ENCODE measurements around the gene CFAP97D2.
"Not testable (repeated sequence)": the region's sequence is repeated elsewhere in the genome, so short reads cannot be mapped to it uniquely, and the experiment has no call there.

Gene CFAP97D2

DNA sequence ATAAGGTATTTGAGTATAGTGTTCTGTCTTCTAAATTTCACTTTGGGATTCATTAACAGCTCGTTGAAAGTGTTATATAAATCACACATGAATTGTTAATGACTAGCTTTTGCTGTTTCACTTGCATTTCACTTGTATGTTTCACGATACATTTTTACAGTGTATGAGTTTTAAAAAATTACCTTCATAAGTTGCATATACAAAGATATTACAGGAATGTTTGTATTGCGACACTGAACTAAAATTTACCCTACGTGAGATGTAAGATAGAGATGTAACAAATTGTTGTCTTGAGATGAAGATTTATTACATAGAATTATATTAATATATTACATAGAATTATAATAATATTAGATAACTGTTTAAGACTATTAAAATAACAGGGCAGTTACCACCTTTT lies 57.2 kb downstream of the CFAP97D2 start:
- no peak for DNase-seq

DNA sequence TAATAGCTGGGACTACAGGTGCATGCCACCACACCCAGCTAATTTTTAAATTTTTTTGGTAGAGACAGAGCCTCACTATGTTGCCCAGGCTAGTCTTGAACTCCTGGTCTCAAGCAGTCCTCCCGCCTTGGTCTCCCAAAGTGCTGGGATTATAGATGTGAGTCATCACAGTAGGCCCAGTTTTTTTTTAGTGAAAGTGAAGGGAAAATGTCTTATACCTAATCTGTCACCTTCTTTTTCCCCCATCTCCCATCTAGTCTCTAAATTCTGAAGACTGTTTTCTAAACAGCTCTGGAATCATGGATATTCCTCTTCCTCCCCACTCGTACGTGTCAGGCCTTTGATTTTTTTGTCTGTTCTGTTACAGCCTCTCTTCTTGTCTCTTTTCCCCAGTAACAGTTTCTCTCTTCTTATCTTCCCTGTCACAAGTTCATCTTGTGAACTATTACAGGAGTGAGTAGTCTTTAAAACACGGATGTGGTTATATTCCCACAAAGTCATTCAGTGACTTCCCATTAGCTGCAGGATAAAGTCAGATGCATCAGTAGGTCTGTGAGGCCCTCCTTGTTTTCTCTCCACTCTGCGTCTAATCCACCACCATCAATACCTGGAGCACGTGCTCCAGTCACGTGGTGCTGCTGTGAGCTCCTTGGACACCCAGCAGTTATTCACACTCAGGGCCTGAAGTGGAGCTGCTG lies 58.5 kb downstream of the CFAP97D2 start:
- no peak for DNase-seq

DNA sequence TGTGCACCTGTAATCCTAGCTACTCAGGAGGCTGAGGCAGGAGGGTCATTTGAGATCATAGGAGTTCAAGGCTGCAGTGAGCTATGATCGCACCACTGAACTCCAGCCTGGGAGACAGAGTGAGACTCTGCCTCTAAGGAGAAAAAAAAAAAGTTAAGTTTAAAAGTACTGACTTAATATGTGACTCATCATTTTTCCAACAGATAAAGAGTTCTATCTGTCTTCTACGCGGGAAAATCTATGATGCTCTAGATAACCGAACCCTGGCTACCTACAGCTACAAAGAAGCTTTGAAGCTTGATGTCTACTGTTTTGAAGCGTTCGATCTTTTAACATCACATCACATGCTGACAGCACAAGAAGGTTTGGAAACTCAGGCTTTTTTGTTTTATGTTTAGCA lies 62.9 kb downstream of the CFAP97D2 start:
- no peak for DNase-seq

DNA sequence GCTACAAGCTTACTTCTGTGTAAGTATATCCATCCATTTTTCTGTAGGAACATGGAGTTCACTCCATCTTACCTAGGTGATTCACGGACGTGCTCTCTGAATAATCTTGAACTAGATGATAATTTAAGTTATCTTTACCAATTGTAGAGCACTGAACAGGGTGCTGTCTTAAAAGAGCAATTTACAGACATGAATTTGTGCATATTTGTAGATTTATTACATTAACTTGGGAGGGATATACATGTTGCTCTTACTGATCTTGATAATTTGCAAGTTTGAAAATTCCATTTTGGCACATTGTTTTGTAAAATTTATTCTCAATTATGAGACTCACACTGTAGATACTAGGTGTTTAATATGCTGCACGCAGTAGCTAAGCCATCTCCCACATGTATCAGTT lies 64.9 kb downstream of the CFAP97D2 start:
- no peak for DNase-seq

DNA sequence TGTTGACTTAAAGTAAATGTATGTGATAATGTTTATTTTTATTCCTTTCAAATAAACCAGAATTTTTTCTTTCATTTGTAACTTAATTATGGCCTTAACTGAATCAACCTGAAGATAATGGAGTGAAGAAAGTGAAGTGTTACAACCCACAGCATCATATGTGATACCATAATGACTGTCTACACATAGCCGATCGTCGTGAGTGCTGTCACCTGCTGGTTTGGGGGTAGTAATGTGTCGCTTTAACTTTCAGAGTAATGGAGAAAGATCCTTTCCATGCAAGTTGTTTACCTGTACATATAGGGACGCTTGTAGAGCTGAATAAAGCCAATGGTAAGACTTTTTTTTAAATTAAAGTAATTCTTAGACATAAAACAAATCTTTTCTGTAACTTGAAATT lies 65.6 kb downstream of the CFAP97D2 start:
- no peak for DNase-seq

DNA sequence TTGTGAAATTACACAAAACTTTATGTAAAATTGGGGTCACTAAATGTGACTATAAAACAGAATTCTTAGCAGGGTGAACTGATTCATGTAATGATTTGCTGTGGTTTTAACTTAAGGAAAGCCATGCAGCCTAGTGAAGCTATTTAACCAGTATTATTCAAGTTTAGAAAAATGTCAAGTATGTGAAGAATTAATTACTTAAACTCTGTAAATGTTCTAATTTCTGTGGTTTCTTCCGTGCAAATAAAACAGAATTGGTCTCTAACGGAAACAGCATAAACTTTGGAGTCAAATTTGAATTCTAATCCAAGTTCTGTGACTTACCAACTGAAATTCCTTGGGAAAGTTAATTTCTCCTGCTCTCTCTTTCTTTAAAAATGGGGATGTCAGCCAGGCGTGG lies 69.0 kb downstream of the CFAP97D2 start:
- no peak for DNase-seq

DNA sequence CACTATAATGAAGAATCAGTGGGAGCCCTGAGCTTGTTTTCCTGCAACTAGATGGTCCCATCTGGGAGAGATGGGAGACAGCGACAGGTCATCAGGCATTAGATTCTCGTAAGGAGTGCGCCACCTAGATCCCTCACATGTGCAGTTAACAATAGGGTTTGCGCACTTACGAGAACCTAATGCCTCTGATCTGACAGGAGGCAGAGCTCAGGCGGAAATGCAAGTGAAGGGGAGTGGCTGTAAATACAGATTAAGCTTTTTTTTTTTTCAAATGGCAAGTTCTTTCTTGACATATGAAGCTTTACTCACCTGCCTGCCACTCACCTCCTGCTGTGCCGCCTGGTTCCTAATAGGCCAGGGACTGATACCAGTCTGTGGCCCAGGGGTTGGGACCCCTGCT lies 70.0 kb downstream of the CFAP97D2 start:
- DNase-seq, result peak; percentile 82

DNA sequence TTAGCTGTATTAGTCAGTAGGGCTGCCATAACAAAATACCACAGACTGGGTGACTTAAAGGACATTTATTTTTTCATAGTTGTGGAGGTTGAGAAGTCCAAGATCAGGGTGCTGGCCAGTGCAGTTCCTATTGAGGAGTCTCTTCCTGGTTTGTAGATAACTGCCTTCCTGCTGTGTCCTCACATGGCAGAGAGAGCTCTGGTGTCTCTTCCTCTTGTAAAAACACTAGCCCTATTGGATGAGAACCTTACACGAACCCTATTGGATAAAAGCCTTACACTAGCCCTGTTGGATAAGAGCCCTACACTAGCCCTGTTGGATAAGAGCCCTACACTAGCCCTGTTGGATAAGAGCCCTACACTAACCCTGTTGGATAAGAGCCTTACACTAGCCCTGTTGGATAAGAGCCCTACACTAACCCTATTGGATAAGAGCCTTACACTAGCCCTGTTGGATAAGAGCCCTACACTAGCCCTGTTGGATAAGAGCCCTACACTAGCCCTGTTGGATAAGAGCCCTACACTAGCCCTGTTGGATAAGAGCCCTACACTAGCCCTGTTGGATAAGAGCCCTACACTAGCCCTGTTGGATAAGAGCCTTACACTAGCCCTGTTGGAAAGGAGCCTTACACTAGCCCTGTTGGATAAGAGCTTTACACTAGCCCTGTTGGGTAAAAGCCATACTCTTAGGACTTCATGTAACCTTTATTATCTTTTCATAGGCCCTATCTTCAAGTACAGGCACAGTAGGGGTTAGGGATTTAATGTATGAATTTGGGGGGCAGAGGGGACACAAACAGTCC lies 72.8 kb downstream of the CFAP97D2 start:
- DNase-seq, result not testable (repeated sequence)

DNA sequence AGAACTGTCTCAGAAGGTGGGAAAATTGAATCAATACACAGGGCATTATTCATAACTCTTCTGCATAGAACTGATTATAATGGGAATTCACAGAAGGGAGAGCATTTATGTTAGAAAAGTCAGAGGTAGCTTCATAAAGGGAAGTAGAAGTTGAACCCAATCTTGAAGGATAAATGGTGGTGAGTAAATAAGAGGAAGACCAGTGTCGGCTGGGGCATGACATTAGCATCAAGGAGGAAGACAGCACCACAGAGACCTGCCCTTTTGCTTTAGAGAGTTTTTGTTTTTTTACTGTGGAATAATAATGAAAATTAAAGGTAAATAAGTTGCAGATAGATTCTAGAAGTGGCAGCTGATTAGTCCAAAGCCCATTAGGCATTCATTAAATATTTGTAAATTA lies 77.5 kb downstream of the CFAP97D2 start:
- no peak for DNase-seq

DNA sequence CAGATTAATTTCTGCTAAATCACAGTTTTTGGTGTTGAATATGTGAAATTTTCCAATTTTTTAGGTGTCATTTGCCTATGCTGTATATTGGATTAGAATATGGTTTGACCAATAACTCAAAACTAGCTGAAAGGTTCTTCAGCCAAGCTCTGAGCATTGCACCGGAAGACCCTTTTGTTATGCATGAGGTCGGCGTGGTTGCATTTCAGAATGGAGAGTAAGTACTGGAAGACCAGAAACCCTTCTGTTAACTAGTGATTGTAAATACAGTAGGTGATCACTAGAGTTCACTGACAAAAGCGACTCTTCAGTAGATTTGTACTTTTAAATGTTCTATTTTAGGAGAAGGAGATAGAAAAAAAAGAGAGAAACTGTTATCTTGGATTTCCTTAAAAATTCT lies 78.0 kb downstream of the CFAP97D2 start:
- no peak for DNase-seq

DNA sequence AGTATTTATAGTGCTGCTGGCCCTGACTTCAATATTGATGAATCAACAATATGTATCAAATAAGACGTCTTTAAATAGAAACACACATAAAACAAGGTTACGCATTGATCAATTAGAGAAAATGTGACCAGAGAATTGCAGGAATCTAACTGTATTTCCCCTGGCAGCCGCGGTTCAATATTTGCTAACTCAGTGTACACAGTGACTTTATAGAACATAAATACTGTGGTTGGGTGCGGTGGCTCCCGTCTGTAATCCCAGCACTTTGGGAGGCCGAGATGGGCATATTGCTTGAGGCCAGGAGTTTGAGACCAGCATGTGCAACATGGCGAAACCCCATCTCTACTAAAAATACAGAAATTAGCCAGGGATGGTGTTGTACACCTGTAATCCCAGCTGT lies 79.5 kb downstream of the CFAP97D2 start:
- no peak for DNase-seq

DNA sequence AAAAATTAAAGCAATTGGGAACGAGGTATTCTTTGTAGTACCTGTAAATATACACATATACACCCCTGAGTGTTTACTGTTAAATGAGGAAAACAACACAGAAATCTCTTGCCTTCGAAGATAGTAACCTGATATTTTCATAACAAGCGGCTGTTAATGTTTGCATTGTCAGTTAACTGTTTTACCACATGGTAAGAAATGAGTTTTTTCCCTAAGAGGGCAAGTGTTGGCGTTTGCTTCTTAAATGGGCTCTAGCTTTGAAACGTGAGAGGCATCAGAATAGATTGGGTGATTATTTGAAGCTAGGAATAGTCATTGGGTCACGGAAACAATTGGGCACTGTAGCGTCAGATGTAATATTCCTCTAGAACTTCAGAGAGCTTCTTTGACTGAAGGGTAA lies 80.3 kb downstream of the CFAP97D2 start:
- DNase-seq, result no peak

DNA sequence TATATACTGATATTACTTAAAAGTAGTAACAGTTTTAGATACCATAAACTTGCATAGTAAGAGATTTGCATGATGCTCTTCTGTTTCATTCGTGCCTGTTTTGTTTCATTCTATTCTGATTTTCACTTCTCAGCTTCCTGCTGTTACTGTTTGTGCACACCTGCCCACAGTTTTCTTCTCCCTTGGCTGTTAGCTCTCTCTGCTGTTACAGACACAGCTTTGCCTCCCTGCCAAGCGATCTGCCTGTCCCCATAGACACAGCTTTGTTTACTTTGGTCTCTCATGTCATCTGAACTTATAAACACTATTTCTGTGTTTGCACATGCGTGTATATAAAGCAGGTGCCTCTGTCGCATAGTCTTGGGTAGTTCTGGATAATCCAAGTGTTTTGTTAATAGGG lies 80.9 kb downstream of the CFAP97D2 start:
- peak; percentile 74 for DNase-seq

DNA sequence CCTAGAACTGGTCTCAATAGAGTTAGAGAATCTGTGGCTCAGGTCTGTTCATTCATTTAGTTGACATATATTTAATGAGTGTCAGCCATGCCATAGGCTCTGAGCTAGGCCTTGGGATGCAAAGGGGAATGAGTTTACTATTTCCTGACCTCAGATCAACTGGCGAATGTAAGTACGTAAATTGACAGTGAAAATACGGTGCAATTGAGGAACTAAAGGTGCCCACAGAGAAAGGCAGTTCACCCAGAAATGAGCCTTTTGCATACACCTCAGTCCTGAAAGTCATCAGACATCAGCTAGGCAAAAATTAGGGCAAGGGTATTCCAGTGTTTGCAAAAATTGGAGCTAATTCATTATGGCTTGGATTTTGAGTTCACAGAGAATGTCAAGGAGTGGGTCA lies 81.8 kb downstream of the CFAP97D2 start:
- DNase-seq, result no peak

DNA sequence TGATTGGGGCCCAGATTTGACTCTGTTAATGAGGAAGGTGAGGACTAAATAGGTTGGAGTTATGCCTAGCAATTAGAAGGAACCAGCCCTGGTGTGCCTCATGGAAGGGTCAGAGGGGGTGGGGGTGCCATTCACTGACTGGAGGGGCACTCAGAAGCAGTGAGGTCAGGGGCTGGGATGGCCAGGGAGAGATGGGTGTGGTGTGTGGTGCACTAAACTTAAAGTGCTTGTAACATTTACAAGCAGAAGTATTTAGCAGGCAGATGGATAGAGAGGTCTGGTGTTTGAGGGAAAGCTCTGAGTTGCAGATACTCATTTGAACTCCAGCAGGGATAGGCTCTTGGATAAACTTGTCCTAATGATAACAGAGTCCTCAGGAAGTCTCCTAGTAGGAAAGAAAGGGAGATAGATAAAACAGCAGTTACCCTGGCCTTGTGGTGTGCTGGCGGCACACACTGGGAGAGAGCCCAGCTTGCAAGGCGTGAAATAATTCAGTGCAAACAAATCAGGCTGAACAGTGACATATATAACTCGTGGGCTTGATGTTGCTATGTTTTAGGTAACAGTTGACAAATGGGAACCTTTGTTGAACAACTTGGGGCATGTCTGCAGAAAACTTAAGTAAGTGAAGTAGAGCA lies 82.4 kb downstream of the CFAP97D2 start:
- DNase-seq, result no peak

DNA sequence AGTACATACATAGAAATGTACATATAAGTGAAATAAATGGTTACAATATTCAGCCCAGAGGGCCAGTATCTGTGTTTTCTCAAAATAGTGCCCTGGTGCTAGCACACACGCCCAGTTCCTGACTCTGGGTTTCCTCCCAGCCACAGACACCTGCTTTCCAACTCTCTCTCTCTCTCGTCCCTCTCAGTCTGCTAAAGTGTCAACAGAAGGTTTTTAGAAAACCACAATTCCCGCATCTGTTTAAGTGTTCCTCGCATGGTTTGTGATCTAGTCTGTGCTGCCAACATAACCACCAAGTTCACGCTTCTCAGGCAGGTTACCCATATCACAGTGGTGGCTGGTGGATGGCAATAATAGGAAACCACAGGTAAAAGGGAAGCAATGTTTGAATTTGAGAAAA lies 84.5 kb downstream of the CFAP97D2 start:
- DNase-seq, result no peak

DNA sequence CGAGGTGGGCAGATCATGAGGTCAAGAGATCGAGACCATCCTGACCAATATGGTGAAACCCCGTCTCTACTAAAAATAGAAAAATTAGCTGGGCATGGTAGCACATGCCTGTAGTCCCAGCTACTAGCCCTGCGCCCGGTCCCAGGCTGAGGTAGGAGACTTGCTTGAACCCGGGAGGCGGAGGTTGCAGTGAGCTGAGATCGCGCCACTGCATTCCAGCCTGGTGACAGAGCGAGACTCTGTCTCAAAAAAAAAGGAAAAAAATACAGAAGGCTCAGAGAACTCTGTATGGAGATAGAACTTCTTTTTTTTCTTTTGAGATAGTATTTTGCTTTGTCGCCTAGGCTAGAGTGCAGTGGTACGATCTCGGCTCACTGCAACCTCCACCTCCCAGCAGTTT lies 85.3 kb downstream of the CFAP97D2 start:
- DNase-seq, result not testable (repeated sequence)

DNA sequence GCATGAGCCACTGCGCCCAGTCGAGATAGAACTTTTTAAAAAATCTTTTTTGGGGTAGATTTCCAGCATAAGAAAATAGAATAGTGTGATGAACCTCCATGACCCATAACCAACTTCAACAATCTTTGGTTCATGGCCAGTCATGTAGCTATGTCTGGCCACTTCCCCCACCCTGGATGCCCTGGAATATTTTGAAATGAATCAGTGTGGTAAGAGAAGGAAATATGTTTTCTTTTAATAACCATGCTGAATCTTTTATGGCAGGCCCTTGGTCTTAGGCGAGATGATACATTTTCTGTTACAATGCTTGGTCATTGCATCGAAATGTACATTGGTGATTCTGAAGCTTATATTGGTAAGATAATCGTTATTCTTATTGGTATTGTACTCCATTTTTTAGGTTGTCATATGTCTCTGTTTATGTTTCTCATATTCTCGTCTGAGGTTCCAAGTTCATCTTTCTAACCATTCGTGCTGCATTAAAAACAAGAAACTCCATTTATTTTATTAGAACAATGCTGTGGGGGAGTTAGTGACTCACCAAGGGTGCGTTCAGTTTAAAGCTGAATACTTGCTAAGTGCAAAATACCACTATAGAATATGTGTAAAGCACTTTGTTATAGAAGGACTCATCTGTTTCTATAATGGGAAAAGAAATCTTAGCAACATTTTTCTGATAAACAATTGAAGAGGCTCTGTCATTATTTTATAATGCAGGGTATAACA lies 86.0 kb downstream of the CFAP97D2 start:
- DNase-seq, result no peak

DNA sequence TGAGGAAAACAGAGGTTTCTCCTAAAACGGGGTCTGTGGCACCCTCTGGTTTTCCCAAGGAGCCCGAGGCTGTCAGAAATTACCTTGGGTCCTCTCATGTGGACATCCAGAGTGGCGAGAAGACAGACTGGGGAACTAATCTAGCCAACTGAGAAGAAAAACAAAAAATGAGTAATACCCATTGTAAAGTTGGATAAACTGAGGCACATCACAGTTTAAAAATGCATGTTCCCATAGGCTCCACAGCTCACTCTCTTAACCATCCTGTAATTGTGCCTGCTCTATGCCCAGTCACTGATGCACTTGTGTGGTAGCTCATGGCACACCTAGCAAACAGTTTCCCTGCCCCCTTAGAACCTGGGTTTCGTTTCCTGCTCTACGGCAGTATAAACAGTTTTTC lies 87.2 kb downstream of the CFAP97D2 start:
- no peak for DNase-seq

DNA sequence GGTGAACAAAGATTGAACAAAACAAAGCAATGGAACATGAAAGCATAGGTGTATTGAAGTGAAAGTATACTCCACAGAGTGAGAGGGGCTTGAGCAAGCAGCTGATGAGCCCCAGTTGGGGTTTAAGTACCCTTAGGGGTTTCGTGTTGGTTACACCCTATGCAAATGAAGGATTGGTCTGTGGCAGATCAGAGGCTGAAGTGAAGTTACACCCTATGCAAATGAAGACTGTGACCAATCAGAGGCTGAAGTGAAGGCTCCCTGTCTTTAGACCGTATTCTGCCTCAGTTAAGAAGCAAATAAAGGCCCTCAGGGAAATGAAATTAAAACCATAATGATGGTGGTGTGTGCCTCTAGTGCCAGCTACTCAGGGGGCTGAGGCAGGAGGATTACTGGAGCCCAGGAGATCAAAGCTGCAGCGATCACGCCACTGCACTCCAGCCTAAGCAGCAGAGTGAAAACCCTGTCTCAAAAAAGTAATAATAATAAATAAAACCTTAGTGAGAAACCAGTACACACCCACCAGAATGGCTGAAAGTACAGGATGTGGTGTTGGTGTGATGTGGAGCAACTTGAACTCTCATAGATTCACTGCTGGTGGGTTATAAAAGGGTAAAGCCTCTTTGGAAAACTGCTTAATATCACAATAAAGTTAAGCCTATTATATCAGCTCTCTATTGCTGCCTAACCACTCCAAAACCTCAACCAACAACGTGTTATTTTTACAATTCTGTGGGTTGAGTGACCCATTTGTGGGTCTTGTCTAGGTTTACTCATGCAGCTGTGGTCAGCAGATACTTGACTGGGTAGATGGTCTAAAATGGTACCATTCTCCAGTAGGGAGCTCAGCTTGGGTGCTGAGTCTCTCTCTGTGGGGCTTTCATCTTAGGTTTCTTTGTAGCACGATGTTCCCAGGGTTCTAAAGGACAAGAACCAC lies 89.6 kb downstream of the CFAP97D2 start:
- no peak for DNase-seq

DNA sequence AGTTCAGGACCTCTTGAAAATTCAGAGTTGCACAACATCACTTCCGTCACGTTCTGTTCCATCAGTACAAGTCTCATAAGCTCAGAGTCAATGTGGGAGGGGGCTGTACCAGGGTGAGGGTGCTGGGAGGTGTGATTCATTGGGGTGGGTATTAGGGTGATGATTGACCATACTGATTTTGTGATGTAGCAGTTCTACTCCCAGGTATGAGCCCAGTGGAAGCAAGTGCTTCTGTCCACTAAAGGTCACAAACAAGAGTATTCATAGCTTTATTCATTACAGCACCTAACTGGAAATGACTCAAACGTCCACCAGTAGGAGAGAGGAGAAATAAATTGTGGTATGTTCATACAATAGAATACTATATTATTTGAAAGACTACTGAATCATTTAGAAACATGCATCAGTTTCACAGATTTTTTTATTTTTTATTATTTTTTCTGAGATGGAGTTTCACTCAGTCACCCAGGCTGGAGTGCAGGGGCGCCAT lies 90.3 kb downstream of the CFAP97D2 start:
- no peak for DNase-seq
